GM11168 (cell line): Measurements from ENCODE around the gene POLD1.
"Not testable (repeated sequence)": the region's sequence is repeated elsewhere in the genome, so short reads cannot be mapped to it uniquely, and the experiment has no call there.

Experiments
- in situ Hi-C: fragments of 300-500 bp; cut with MboI; formaldehyde crosslinking; loops from one replicate; pipeline ENCODE4 v1.12.0; 2022; ENCODE audit warnings: low sequenced_read_pairs; ENCODE audit not compliant: unreplicated experiment

POLD1 gene

GRCh38 chr19:50387176-50387867 lies 3.2 kb downstream of the POLD1 start:
- in situ Hi-C loops, result no loop called here

GRCh38 chr19:50387868-50388245 lies 3.7 kb downstream of the POLD1 start:
- in situ Hi-C loops, result no loop called here

GRCh38 chr19:50390295-50390694 lies 6.1 kb downstream of the POLD1 start:
- in situ Hi-C loops, result not testable (repeated sequence)

- in situ Hi-C loops, result not testable (repeated sequence)
These were observed 6.8 kb downstream of the POLD1 start for GRCh38 chr19:50390952-50391351.

- in situ Hi-C loops, result no loop called here
These were observed 8.6 kb downstream of the POLD1 start for GRCh38 chr19:50392759-50393158.

GRCh38 chr19:50393589-50393988 lies 9.4 kb downstream of the POLD1 start:
- in situ Hi-C loops, result no loop called here

- in situ Hi-C loops, result no loop called here
These were observed 9.9 kb downstream of the POLD1 start for GRCh38 chr19:50394017-50394416.

GRCh38 chr19:50398675-50399367 lies 14.7 kb downstream of the POLD1 start:
- in situ Hi-C loops, result no loop called here

GRCh38 chr19:50399368-50399745 lies 15.2 kb downstream of the POLD1 start:
- in situ Hi-C loops, result no loop called here

- in situ Hi-C loops, result no loop called here
These were observed 17.7 kb downstream of the POLD1 start for GRCh38 chr19:50401605-50402450.

- in situ Hi-C loops, result no loop called here
These were observed 18.6 kb downstream of the POLD1 start for GRCh38 chr19:50402544-50403301.

GRCh38 chr19:50406156-50406820 lies 22.1 kb downstream of the POLD1 start:
- in situ Hi-C loops, result no loop called here

- in situ Hi-C loops, result no loop called here
These were observed 22.7 kb downstream of the POLD1 start for GRCh38 chr19:50406829-50407228.

GRCh38 chr19:50409347-50409746 lies 25.2 kb downstream of the POLD1 start:
- in situ Hi-C loops, result no loop called here

GRCh38 chr19:50410109-50410508 lies 26.0 kb downstream of the POLD1 start:
- in situ Hi-C loops, result no loop called here

GRCh38 chr19:50412419-50412818 lies 28.3 kb downstream of the POLD1 start:
- in situ Hi-C loops, result no loop called here

GRCh38 chr19:50413096-50413495 lies 28.9 kb downstream of the POLD1 start:
- in situ Hi-C loops, result no loop called here

- in situ Hi-C loops, result no loop called here
These were observed 29.4 kb downstream of the POLD1 start for GRCh38 chr19:50413531-50413930.

- in situ Hi-C loops, result no loop called here
These were observed 30.9 kb downstream of the POLD1 start for GRCh38 chr19:50414864-50415660.
